Measurements from ENCODE around the gene RAMP1.

RAMP1 gene

GRCh38 chr2:237951878-237952277 is 92.5 kb downstream of the RAMP1 start:
- no peak for DNase-seq (ENCODE audit: low spot score)

DNA sequence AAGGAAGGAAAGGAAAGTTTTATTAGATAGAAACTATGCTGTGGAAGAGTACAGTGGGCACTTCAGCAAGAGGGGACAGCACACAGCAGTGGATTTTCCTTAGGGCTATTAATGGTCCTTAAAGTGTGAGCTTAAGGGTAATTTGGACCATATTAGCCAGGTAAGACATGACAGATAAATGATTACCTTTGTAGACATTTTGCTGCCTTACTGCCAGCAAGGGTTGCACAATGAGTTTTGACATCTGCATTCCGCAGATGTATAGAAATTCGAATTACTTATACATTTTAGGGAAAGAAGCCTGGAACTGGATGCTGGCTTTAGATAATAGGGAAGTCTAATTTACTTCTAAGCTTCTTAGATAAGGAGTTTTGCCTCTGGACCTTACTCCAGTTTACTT is 93.4 kb downstream of the RAMP1 start:
- no peak for DNase-seq (ENCODE audit: low spot score)

DNA sequence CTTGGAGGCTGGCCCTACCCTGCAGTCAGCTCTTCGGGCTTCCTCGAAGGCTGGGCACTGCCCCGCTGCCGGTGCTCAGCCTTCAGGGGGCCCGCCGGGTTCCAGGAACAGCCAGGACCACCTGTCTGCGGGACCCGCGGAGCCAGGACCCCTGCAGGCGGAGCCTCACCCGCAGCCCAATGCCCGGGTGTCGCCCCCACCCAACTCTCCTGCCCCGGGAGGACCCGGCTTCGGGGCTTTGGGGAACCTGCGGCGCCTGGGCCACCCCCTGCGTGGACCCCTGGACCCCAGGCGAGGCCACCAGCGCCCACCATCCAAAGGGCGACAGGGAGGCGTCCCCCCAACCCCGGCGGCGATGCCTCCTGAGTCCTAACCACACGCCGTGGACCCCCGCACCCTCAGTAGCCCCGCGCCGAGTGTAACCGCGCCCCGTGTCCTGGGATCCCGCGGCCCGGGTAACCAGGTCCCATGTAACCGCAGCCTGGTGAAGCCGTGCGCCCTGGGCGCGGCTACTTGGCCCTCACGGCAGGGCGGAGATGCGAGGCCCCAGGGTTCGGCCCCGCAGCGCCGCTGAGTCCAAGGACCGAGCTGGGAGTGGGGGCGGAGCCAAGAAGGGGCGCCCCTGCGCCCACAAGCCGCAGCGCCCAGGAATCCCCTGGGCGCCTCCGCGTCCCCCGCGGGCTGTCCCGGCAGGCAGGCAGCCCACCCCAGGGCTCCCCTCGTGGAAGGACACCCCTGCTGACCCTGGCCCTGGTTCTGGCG is 96.4 kb downstream of the RAMP1 start:
- DNase-seq (ENCODE audit: low spot score), result no peak

DNA sequence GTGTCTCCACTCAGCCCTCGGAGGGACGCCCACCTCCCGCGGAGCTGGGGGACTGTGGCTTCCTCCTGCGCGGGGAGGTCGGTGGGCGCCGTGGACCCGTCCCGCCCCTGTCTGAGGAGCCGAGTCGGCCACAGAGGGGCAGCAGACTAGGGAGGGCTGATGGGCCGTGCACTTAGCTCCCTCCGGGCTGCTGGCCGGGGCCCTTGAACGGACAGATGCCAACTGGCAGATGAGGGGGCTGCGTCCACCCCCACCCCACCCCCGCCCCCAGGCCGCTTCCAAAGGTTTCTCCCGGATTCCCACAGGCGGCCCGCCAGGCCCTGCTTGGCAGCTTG is 96.9 kb downstream of the RAMP1 start:
- DNase-seq (ENCODE audit: low spot score), result no peak

GRCh38 chr2:237961637-237962036 is 102.2 kb downstream of the RAMP1 start:
- DNase-seq (ENCODE audit: low spot score), result no peak

Measured in cerebellar cortex (tissue), 1 donor.